Fibroblast of pulmonary artery (primary cell): ENCODE measurements around the gene TALDO1.
A peak's percentile ranks its signal among the peaks of the same experiment; 100 is the strongest.

Experiments
- DNase-seq: peaks from one replicate; pipeline ENCODE4 v3.0.0-alpha.2; 2010; ENCODE audit warnings: low read depth
- H3K4me3 ChIP-seq: replicated peaks from 2 replicates; pipeline ENCODE4 v1.5.1; 2011; ENCODE audit warnings: low read depth, mild to moderate bottlenecking, control low read depth, low read length, moderate library complexity
- TF ChIP-seq, protein P1 (sequence below): IDR thresholded peaks from 2 replicates; pipeline ENCODE4 v1.5.1; 2011; ENCODE audit warnings: mild to moderate bottlenecking, control low read depth, low read length, inconsistent platforms; ENCODE audit errors: missing control alignments

TALDO1 gene

DNA sequence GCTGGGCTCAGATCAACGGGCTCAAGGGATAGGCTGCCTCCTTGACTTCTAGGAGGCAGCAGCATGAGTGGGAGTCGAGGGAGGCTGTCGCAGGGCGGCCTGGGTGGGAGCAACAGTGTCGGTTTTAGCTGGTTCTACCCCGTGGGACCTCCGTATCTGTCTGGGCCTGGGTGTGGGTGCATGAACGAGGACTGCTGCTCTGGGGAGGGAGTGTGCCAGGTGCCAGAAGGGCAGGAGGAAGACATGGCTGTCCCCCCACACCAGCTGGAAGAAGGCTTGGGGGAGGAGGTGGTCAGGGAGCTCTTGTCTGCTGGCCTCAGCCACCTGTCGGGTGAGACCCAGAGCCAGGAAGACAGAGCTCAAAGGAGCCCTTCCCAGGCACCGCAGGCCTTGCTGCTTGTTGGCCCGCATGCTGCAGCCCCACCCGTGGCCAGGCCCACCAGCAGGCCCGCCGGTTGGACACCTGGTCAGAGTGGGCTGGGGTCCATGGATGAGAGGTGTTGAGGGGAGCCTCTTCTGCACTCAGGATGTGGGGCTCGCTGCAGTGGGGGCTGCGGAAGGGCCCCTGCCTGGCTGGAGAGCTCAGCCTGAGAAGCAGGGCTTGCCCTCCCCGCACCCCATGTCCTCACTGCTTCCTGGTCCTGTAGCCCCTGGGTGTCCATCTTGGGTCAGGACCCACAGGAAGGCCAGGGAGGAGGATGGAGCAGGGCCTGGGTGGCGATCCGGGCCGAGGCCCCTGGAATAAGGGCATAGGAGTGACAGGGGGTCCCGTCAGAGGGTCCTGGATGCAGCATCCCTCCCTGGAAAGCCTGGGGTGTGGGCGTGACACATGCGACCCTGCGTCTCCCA lies 39.2 kb downstream of the TALDO1 start:
- DNase-seq: no peak

DNA sequence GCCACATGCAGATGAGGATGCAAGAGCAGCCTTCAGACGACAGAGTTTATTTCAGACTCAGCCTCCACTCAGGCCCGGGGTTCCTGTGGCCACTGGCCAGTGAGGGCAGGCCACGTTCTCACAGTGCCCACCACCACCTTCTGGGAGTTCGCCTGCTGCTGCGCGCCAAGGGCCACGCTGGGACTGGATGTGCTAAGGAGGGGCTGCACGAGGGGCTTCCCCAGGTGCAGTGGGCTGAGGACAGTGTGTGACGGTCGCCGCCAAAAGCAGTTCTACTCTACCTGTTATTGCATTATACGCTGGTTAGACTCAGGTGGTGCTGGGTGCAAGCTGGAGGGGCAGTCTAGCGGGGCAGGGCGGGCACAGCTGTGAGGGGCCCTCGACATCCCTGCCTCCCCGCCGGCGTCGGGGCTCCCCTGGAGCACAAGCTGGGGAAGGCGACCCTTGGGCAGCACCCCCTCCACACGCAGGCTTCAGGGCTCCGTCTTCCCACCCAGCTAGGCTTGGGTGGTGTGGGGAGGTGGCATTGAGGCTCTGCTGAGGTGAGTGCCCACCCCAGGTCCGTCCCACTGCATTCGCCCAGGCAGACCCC lies 39.9 kb downstream of the TALDO1 start:
- TF ChIP-seq, protein P1, sequence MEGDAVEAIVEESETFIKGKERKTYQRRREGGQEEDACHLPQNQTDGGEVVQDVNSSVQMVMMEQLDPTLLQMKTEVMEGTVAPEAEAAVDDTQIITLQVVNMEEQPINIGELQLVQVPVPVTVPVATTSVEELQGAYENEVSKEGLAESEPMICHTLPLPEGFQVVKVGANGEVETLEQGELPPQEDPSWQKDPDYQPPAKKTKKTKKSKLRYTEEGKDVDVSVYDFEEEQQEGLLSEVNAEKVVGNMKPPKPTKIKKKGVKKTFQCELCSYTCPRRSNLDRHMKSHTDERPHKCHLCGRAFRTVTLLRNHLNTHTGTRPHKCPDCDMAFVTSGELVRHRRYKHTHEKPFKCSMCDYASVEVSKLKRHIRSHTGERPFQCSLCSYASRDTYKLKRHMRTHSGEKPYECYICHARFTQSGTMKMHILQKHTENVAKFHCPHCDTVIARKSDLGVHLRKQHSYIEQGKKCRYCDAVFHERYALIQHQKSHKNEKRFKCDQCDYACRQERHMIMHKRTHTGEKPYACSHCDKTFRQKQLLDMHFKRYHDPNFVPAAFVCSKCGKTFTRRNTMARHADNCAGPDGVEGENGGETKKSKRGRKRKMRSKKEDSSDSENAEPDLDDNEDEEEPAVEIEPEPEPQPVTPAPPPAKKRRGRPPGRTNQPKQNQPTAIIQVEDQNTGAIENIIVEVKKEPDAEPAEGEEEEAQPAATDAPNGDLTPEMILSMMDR: no peak
- no peak overlapping the region for H3K4me3 ChIP-seq

More for the DNA sequence above, 39.2 kb downstream of the TALDO1 start:
- TF ChIP-seq, protein P1: no peak
- H3K4me3 ChIP-seq: no peak overlapping the region

DNA sequence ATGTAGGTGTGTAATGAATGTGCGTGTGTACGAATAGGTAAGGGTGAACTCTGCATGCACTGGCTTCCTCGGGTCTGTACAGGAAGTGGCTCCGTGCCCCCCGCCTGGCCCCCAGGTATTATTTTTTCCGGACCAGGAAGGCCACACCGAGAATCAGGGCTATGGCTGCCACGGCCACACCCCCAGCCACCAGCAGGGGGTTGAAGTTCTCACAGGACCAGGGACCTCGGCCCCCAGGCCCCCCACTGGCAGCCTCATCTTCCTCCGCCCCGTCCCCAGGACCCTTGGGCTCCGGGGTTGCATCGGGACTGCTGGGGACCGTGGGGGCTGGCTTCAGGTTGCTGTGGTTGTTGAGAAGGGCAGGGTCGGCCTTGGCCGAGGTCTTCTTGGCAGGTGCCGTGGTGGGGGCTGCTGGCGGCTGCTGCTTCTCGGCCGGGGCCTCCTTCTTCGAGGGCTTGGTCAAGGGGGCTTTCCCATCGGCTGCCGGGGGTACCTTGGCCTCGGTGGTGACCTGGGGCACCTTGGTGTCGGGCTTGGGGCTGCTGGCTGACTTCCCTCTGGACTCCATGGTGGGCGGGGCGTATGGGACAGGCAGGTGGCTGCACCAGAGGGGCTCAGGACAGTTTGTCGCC lies 40.9 kb downstream of the TALDO1 start:
- no peak overlapping the region for H3K4me3 ChIP-seq
- TF ChIP-seq, protein P1: no peak
- no peak for DNase-seq

More for the DNA sequence above, 39.9 kb downstream of the TALDO1 start:
- DNase-seq: no peak

DNA sequence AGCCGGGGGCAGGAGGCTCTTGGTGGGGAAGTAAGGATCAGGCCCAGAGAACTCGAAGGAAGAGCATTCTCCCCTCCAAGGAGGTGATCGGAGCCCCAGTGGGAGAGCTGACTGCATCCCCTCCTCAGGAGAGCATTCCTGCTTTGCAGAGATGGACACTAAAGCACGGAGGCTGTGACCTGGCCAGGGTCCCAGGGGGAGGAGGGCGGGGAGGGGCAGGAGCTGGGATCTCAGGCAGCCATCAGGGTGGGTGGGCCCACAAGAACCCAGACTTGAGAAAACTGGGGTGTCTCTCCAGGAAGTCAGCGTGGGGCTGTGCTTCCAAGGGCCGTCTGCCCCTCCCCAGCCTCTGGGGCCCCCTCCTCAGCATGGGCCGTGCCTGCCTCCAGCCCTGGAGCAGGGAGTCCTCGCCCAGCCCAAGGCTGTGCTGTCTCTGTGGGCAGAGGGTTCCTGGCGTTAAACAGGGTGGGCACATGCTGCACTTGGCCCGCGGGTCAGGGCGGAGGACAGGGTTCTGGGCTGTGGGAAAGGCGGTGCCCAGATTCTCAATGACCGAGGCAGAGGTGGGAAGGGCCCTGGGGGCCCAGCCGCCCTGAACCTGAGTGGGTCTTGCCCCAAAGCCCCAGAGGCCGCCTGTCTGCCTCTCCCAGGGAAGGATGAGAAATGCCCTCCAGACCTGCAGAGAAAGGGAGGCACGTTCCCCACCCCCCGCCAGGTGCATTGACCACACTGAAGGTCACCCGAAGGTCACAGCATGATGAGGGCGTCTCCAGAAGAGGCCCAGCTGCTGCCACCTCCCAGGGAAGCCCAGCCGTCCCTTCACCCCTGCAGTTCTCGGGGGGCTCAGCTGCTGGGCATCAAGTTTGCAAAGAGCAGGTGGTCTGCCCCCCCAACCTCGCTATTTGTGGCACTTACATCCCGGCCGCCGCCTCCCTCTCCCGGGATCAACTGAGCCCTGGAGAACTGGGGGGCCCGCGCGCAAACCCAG lies 42.0 kb downstream of the TALDO1 start:
- no peak overlapping the region for H3K4me3 ChIP-seq
- DNase-seq: no peak
- TF ChIP-seq, protein P1: no peak

DNA sequence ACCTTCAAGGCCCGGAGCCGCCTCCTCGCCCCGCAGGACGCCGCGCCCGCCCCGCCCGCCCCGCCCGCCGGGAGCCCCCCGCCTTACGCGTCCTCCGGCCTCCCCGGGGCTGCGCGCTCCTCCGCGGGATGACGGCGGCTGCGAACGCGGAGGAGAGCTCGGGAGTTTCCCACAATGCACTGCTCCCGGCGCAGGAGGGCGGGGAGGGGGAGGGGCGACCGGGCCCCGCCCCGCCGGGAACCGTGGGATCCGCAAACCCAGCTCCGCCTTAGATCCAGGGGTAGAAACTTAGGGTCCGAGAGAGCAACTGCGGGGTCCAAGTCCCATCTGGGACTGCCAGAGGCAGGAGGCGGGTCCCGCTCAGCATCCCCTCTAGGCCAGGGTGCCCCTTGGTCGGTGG lies 42.7 kb downstream of the TALDO1 start, which contains the start of gene CEND1:
CEND1 (minus strand) TSS at position 148 of the 400 bp plus-strand sequence. CDS start 1,514 bp downstream, outside the sequence.
- DNase-seq: peak; percentile 49
- H3K4me3 ChIP-seq: no peak within 1 kb of the TSS
- TF ChIP-seq, protein P1: no peak
